ENCODE data around the gene PDS5A.

- no peak for TF ChIP-seq EZH2 (IDR thresholded peaks at IDR 0.05; ENCODE audit: insufficient read depth, poor library complexity, severe bottlenecking)
- TF ChIP-seq EZH2phosphoT487 (IDR thresholded peaks at IDR 0.05; ENCODE audit: insufficient read depth, low read depth) = no peak
Measured at GRCh38 chr4:39892988-39893692, 84.6 kb downstream of the PDS5A start.
